Measurements from ENCODE around the gene CRTC1. TPM values are rescaled to one million over a fixed set of nuclear protein-coding genes. Genes with fewer than 3 reads are reported as not detected.

The CRTC1 gene
- total and polyA plus RNA-seq, 9 of the 15 experiments (the other 6 are each of a cell fraction or from before 2014, with no cell fraction given): 0.25 to 3.8 (median 1.2) TPM; not detected in 2

GRCh38 chr19:18660051-18660910 lies 23.2 kb upstream of the CRTC1 start (continued):
- TF ChIP-seq JUN (IDR thresholded peaks at IDR 0.05; ENCODE audit: borderline replicate concordance, low read depth, low read length) (peak; percentile 80), JUN (CRISPR knock-in tag; IDR thresholded peaks at IDR 0.05; ENCODE audit: borderline replicate concordance) (no peak), ZNF766 (CRISPR knock-in tag; conservative IDR thresholded peaks at IDR 0.05) (no peak), MTA2 (IDR thresholded peaks at IDR 0.05; ENCODE audit: low read depth) (no peak), JUND (IDR thresholded peaks at IDR 0.05; ENCODE audit: borderline replicate concordance, low read depth, low read length) (peak; percentile 82), JUND (tag; IDR thresholded peaks at IDR 0.05; ENCODE audit: borderline replicate concordance, low read depth, low read length) (peak; percentile 37; the same call in 1 of the 3 replicates), TCF15 (CRISPR knock-in tag; IDR thresholded peaks at IDR 0.05) (no peak), REST (IDR thresholded peaks at IDR 0.05; ENCODE audit: borderline replicate concordance) (peak; percentile 28; the same call in 1 of the 2 replicates), REST (CRISPR knock-in tag; IDR thresholded peaks at IDR 0.05; ENCODE audit: low read depth) (no peak), EGR1 (conservative IDR thresholded peaks at IDR 0.05) (peak; percentile 77), PHF21A (IDR thresholded peaks at IDR 0.05; ENCODE audit: borderline replicate concordance, low read depth) (no peak), SMAD4 (CRISPR knock-in tag; conservative IDR thresholded peaks at IDR 0.05) (peak; percentile 68; the same call in 1 of the 2 replicates), C11orf30 (IDR thresholded peaks at IDR 0.05; ENCODE audit: low read depth) (no peak), WHSC1 (IDR thresholded peaks at IDR 0.05; ENCODE audit: low read length) (no peak), TARDBP (IDR thresholded peaks at IDR 0.05) (no peak), YY1 (IDR thresholded peaks at IDR 0.05; ENCODE audit: borderline replicate concordance in 1 of 3, control insufficient read depth in 1 of 3, extremely low read depth in 1 of 3, insufficient read depth in 3 of 3, insufficient read length in 1 of 3, insufficient replicate concordance in 2 of 3, low read depth in 1 of 3, low read length in 2 of 3) (no peak), HIVEP1 (CRISPR knock-in tag; IDR thresholded peaks at IDR 0.05) (no peak), FOSL1 (tag; conservative IDR thresholded peaks at IDR 0.05) (peak; percentile 97), ZNF23 (CRISPR knock-in tag; IDR thresholded peaks at IDR 0.05) (no peak), CREM (IDR thresholded peaks at IDR 0.05; ENCODE audit: low read depth) (peak; percentile 22; the same call in 1 of the 2 replicates)

Measured in K562 (cell line).